IgD-negative memory B cell (primary cell): ENCODE results near the gene SCUBE2. TPM values are rescaled to one million over a fixed set of nuclear protein-coding genes. Genes with fewer than 3 reads are reported as not detected.

Source experiments
- H3K27ac Mint-ChIP-seq, 3 donors: one replicate each; pipeline ENCODE4 v1.8.0; 2020 to 2022; ENCODE audit warnings: mild to moderate bottlenecking in 3 of 3, mixed read lengths in 3 of 3, moderate library complexity in 1 of 3
- H3K27me3 Mint-ChIP-seq: one replicate; pipeline ENCODE4 v1.8.0; 2021; ENCODE audit warnings: mixed read lengths
- H3K36me3 Mint-ChIP-seq: one replicate; pipeline ENCODE4 v1.8.0; 2020; ENCODE audit warnings: mild to moderate bottlenecking, mixed read lengths
- H3K4me1 Mint-ChIP-seq, 3 donors: one replicate each; pipeline ENCODE4 v1.8.0; 2020 to 2022; ENCODE audit warnings: mixed read lengths in 3 of 3, mild to moderate bottlenecking in 1 of 3
- H3K4me3 Mint-ChIP-seq, 4 donors: one replicate each; pipeline ENCODE4 v1.8.0; 2020 to 2022; ENCODE audit warnings: mild to moderate bottlenecking in 4 of 4, mixed read lengths in 4 of 4, moderate library complexity in 3 of 4
- H3K9me3 Mint-ChIP-seq, 3 donors: one replicate each; pipeline ENCODE4 v1.8.0; 2020 to 2021; ENCODE audit warnings: mixed read lengths in 3 of 3, mild to moderate bottlenecking in 1 of 3
- polyA plus RNA-seq: library from polyadenylated mRNA; unstranded; fragments of 300-500 nt; fragmentation: Illumina TruSeq; gene quantifications from one replicate; pipeline ENCODE4 v1.2.3, GENCODE V29; 2021

Gene SCUBE2
- polyA plus RNA-seq, 1 donor from 2014 or later = not detected

DNA sequence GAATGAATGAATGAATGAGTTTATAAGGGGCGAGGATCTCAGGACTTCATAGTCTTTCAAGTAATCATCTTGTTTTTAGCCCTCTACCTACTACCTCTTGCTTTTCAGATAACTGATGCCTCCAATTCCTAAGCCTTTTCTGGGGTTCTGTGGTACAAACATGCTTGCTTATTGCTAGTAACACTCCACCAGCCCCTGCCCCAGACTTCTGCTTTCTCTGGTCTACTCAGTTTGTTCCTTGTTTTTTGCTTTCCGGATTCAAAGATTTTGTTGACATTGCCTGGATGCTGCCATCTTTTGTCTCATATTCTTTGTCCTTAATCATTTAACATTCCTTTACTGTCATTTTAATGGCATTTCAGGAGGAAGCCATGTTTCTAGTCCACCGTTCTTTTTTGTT, 118.3 kb downstream of the SCUBE2 start:
- H3K4me1 Mint-ChIP-seq = peaks cover 0 to 5% (median 0%) of the 10 kb centered on the region in 3 donors
- H3K27ac Mint-ChIP-seq = no peak overlapping the region
- H3K4me3 Mint-ChIP-seq = no peak overlapping the region
- no peaks in the 10 kb centered on the region for H3K9me3 Mint-ChIP-seq
- peaks cover 2% of the 10 kb centered on the region for H3K36me3 Mint-ChIP-seq
- H3K27me3 Mint-ChIP-seq = no peaks in the 10 kb centered on the region

DNA sequence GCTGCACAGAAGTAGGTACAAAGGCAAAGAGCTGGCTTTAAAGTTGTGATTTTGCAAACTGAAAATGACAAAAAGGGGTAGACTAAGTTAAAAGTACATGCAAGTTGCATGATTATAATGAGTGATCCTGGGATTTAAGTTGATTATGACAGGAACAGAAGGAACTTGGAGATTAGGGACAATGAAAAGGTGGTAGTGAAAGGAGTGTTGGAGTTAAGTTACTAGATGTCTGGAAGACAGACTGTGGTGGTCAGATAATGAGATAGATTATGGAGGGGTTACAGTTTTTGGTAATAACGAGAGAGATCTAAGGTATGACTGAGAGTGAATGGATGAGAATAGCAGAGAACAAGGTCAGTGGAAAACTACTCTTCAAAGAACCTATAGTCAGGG, 119.5 kb downstream of the SCUBE2 start:
- Mint-ChIP-seq H3K27ac (no peak overlapping the region), H3K4me1 (peaks cover 0 to 5% (median 0%) of the 10 kb centered on the region in 3 donors), H3K36me3 (peaks cover 2% of the 10 kb centered on the region), H3K4me3 (no peak overlapping the region), H3K27me3 (no peaks in the 10 kb centered on the region), H3K9me3 (no peaks in the 10 kb centered on the region)

DNA sequence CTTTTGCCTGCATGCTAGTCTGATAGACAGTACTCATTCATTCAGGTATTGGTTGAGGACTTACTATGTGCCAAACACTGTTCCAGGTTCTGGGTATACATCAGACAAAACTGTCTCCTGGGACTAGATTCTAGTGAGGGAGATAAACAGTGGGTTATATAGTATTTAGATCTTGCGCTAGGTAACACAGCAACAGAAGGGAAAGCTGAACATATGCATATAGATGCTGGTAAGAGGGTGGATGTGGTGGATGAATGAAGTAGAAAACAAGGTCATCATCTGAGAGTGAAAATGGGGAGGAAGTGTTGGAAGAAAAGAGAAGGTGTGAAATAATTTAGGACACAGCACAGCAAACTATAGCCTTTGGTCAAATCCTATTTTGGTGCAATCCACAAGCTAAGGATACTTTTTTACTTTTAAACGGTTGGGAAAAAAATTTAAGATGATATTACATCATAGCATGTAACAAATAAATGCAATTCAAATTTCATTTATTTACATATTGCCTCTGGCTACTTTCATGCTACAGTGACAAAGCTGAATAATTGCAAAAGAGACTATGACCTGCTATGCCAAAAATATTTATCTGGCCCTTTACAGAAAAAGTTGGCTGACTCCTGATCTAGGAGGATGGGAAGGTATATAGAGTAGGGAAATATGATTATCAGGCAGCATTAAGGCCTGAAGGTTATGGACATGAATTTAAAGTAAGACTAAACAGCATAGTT, 120.0 kb downstream of the SCUBE2 start:
- H3K9me3 Mint-ChIP-seq = no peaks in the 10 kb centered on the region
- H3K4me3 Mint-ChIP-seq = no peak overlapping the region
- peaks cover 2% of the 10 kb centered on the region for H3K36me3 Mint-ChIP-seq
- H3K4me1 Mint-ChIP-seq = peaks cover 0 to 5% (median 2%) of the 10 kb centered on the region in 3 donors
- no peaks in the 10 kb centered on the region for H3K27me3 Mint-ChIP-seq
- H3K27ac Mint-ChIP-seq = no peak overlapping the region

Other genes starting within 250 kb of the SCUBE2 start
- 5.3 TPM for gene AKIP1, start 180.4 kb downstream of the SCUBE2 start, polyA plus RNA-seq
- not detected for gene C11orf16, start 158.7 kb downstream of the SCUBE2 start, polyA plus RNA-seq
- gene ASCL3, start 148.6 kb downstream of the SCUBE2 start, polyA plus RNA-seq = not detected
- 104 TPM for gene TMEM9B, start 127.2 kb downstream of the SCUBE2 start, polyA plus RNA-seq
- not detected for gene NRIP3, start 87.6 kb downstream of the SCUBE2 start, polyA plus RNA-seq
- 9.3 TPM for gene DENND5A, start 173.8 kb upstream of the SCUBE2 start, polyA plus RNA-seq
- gene TMEM41B, start 223.0 kb upstream of the SCUBE2 start, polyA plus RNA-seq = 9.0 TPM